HG02623 (cell line): ENCODE measurements around the gene PCDH8.

Experiments
- ATAC-seq: cut with Tn5 transposase; IDR thresholded peaks from one replicate; pipeline ENCODE4 v1.9.1; 2021; ENCODE audit warnings: moderate library complexity; ENCODE audit not compliant: unreplicated experiment

The PCDH8 gene, protein sequence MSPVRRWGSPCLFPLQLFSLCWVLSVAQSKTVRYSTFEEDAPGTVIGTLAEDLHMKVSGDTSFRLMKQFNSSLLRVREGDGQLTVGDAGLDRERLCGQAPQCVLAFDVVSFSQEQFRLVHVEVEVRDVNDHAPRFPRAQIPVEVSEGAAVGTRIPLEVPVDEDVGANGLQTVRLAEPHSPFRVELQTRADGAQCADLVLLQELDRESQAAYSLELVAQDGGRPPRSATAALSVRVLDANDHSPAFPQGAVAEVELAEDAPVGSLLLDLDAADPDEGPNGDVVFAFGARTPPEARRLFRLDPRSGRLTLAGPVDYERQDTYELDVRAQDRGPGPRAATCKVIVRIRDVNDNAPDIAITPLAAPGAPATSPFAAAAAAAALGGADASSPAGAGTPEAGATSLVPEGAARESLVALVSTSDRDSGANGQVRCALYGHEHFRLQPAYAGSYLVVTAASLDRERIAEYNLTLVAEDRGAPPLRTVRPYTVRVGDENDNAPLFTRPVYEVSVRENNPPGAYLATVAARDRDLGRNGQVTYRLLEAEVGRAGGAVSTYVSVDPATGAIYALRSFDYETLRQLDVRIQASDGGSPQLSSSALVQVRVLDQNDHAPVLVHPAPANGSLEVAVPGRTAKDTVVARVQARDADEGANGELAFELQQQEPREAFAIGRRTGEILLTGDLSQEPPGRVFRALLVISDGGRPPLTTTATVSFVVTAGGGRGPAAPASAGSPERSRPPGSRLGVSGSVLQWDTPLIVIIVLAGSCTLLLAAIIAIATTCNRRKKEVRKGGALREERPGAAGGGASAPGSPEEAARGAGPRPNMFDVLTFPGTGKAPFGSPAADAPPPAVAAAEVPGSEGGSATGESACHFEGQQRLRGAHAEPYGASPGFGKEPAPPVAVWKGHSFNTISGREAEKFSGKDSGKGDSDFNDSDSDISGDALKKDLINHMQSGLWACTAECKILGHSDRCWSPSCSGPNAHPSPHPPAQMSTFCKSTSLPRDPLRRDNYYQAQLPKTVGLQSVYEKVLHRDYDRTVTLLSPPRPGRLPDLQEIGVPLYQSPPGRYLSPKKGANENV

GRCh38 chr13:52848455-52849195, at the start of gene PCDH8:
PCDH8 (minus strand) TSS chr13:52848640; CDS start chr13:52848436, 204 bp downstream.
- no peak for ATAC-seq

DNA sequence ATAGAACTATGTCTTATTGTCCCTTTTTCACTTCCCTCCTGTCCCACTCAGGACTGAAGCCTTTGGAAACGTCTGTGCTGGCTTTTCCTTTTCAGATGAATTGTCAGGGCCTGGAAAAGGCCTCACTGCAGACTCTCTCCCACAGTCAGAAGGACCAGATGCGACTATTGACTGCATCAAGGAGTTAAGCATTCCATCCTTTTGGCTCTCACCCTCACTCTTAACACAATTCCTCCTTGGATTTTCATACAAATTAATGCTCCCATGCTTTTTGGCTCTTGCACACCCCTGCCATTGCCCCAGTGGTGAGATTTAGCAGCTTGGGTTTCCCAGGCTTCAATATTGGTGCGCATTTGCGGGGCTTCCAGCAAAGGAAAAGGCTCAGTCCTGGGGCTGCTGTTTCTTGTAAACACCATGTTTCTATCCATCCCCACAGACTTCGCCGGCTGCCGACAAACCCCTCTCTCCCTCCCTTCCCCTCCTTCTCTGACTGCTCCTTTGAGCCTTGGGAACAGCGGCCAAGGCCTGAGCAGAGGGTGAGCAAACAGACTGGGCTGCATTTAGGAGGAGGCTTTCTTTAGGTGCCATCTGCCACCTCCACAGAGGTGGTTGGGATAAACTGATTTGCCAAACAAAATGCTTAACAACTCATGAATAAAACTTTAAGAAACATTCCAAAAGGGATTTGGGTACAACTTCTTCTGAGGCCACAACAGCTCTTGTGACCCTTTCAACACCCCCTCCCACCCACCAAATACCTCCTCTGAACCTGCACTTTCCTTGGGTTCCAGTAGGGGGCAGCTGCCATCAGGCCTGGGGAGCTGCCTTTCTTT, 48.6 kb upstream of the PCDH8 start:
- ATAC-seq = no peak

GRCh38 chr13:52894413-52894812, 46.0 kb upstream of the PCDH8 start:
- no peak for ATAC-seq

- ATAC-seq = no peak
These were observed 44.5 kb upstream of the PCDH8 start for GRCh38 chr13:52892925-52893324.

DNA sequence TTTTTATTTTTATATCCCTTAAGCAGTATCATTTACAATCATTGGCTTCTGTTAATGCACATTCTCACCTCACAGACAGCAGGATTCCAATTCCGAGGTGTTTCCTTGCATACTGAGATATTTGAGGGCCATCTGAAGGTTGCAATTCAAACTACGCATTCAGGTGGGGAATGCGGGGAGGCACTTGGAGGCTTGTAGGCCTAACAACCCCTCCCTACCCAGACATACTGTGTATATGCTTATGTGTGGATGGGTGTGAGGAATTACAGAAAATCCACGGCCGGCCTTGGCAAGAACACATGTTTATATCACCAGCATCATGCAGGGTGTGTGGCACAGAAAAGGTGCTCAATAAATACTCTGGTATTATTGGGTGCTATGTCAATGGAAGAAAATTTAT, 43.3 kb upstream of the PCDH8 start:
- ATAC-seq = no peak

GRCh38 chr13:52887165-52887564, 38.7 kb upstream of the PCDH8 start:
- ATAC-seq = no peak

GRCh38 chr13:52885141-52885540, 36.7 kb upstream of the PCDH8 start:
- ATAC-seq = no peak

DNA sequence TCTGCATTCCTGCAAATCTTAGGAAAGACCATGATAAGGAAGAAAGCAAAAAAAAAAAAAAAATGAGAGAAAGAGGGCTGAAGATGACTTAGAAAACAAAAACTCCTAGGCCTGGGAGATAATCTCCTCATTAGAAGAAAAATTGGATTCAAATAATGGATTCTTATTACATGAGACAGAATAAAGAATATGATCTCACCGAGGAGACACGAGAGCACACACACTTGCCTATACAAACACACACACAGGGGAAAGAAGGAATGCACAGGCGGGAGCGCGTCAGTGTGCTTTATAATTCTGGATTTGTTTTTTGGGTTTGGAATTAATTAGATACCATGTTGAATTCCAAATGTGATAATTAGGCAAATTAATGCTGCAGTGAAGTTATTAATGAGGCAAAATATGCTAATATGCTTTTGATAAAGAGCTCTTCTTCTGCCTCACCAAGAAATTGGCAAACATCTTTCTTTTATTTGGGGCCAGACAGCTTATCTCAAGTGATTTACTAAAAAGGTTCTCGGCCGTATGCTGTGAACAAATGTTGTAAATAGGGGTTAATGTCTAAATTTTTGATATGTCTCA, 36.1 kb upstream of the PCDH8 start:
- ATAC-seq = no peak

- no peak for ATAC-seq
These were observed 34.3 kb upstream of the PCDH8 start for GRCh38 chr13:52882785-52883184.

DNA sequence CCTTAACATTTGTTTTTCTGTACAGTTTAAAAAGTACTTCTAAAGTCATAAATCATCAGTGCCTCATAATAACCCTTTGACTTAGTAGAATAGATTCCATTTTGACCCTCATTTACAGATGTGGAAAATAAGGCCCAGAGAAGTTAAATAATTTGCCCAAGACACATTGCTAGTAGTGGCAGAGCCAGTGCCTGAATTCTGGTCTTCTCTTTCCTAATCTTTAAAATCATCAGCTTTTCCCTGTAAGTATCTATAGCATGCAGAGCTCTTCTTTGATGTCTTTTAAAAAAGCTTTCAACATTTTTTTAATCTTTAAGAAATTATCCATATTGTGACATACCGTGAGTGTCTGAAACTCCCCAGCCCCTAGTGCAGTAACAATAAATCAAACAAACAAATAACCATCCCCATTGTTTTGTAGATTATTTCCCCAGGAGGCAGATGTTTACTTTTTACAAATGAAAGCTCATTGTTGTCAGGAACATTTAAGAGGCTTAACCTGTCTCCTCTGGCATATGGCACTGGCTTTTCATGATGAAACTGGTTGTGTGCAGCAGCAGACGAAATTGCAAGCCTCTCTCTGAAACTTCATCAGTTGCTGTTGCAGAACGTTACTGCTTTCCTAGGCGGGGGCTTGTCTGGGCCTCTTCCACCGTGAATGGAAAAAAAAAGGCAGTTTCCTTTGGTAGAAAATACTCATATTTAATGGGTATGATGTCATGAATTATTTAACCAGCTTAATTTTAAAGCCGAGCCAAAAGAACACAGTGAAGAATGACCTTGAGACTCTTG, 31.7 kb upstream of the PCDH8 start:
- ATAC-seq = no peak

GRCh38 chr13:52878831-52879230, 30.4 kb upstream of the PCDH8 start:
- ATAC-seq = no peak

- ATAC-seq = no peak
These were observed 21.7 kb upstream of the PCDH8 start for GRCh38 chr13:52870143-52870542.

DNA sequence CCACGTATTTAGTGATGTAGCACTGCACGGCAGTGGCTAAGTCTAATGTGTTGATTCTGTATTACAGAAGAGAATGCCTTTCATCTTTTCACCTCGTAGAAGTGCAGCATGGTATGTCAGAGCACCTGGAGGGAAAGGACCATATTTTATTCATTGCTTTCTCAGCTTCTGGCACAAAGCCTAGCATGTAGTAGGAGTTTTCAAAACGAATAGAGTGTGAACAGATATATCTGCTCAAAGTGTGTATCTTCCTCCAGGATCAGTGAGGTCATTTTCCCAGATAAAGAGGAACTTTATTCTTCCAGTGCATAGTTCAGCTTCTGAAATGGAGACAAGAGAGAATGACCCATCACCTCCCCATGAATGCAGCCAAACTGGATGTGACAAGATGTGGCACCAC, 21.2 kb upstream of the PCDH8 start:
- ATAC-seq = no peak

GRCh38 chr13:52869050-52869449, 20.6 kb upstream of the PCDH8 start:
- ATAC-seq = no peak

DNA sequence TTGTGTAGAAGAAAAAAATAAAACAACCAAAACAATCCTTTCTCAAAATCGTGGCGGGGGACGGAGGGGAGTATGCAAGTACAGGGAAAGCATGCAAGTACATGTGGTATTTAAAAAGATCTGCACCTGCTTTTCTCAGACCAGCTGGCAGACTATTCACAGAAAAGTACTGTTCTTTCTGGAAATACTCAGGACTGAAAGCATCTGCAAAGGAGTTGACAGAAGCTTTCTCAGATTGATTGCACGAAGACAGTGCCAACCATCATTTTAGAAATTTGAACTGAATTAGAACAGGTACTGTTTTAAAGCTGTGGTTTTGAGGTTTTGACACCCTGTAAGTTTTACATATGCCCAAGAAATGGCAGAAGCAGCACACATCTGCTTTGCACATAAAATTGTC, 19.8 kb upstream of the PCDH8 start:
- ATAC-seq = peak; percentile 44

DNA sequence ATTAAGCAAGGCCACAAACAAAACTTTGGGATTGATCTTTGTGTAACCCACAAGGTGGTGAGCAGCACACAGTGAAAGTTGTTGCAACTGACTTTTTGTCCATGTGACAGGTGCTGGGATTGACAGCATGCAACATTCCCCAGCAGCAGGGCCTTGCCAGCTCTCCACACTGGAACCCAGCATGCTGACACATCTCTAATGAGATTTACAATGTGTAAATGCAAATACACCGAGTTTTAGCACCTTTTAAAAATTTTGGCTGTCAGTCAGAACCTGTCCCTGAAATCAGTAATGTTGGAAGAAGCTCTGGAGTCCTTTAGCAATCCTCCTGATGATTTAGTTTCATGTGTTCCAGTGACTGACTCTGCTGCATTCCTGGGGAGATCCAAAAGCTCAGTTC, 16.5 kb upstream of the PCDH8 start:
- ATAC-seq = no peak

DNA sequence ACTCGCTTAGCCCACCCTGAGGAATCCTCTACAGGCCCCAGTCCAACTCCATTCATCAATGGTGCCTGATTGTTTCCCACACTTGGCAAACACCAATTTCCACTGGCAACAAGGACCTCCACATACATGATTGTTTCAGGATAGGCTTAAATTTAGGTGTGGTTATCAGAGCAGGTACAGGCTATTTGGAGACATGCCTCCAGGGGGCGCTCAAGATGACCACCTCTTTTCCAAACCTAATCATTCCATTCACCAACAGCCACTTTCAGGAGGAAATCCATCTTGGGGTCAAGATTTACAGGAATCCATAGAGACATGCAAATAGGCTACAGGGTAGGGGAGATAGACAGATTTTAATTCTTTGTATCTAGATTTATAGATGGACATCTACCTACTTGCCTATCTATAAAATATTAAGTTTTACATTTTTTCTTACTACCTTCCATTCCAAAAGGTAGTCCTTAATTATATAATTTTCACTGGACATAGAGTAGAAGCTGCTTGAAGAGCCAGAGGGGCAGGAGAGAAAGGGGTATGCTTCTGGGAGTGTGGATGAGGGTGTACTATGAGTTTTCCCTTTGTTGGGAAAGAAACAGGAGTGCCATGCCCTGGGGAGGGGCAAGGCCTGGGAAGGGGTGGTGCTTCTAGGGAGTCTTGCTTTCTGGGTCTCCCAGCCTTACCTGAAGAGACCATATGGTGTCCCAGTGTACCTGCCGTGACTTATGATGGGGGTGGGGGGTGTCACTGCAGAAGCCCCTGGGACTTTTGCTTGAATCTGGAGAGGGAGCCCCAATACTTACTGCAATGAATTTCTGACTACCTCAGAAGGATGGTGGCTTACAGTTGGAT, 14.1 kb upstream of the PCDH8 start:
- no peak for ATAC-seq

GRCh38 chr13:52852444-52852843, 4.0 kb upstream of the PCDH8 start:
- no peak for ATAC-seq
